Mammary epithelial cell (primary cell): ENCODE measurements around the gene ACSF3.

Experiments used
- CTCF ChIP-seq, 2 donors: IDR thresholded peaks in 1 of 2; conservative IDR thresholded peaks in 1 of 2; 2 replicates each; pipeline ENCODE4 v1.5.1; 2011 to 2012; ENCODE audit warnings: inconsistent platforms in 2 of 2, low read length in 2 of 2, mild to moderate bottlenecking in 2 of 2, control low read depth in 1 of 2, low read depth in 1 of 2; ENCODE audit not compliant: insufficient read depth in 1 of 2; ENCODE audit errors: extremely low read depth in 1 of 2
- EZH2 ChIP-seq: IDR thresholded peaks from 2 replicates; pipeline ENCODE4 v1.6.1; 2012; ENCODE audit warnings: low read length, inconsistent platforms, borderline replicate concordance

GRCh38 chr16:89044418-89045180 is 49.1 kb upstream of the ACSF3 start:
- TF ChIP-seq EZH2 (peak; percentile 57), CTCF (conservative IDR thresholded peaks at IDR 0.05 in 1 of 2, IDR thresholded peaks at IDR 0.05 in 1 of 2; ENCODE audit: extremely low read depth in 1 of 2, insufficient read depth in 1 of 2, low read depth in 1 of 2, low read length in 2 of 2) (no peak)
